H9 (cell line): ENCODE measurements around the gene AP1S1. TPM values are rescaled to one million over a fixed set of nuclear protein-coding genes. Genes with fewer than 3 reads are reported as not detected.

Experiments
- DNase-seq: peaks from one replicate; pipeline ENCODE4 v3.0.0-alpha.2; 2017
- H2AFZ ChIP-seq: one replicate; pipeline ENCODE4 v1.6.1; 2013; ENCODE audit warnings: mild to moderate bottlenecking, low read length, control low read depth, moderate library complexity
- H2AK5ac ChIP-seq: 2 replicates; pipeline ENCODE4 v1.6.1; 2013; ENCODE audit warnings: low read length, control low read depth, mixed read lengths; ENCODE audit not compliant: insufficient read length
- H2BK120ac ChIP-seq: one replicate; pipeline ENCODE4 v1.6.1; 2013; ENCODE audit warnings: low read depth, mild to moderate bottlenecking, low read length, control low read depth, inconsistent platforms; ENCODE audit not compliant: poor library complexity, severe bottlenecking
- H2BK12ac ChIP-seq: 2 replicates; pipeline ENCODE4 v1.6.1; 2013; ENCODE audit warnings: low read length, control low read depth, mixed read lengths, low read depth; ENCODE audit not compliant: insufficient read length
- H2BK15ac ChIP-seq: 2 replicates; pipeline ENCODE4 v1.6.1; 2013; ENCODE audit warnings: low read depth, low read length, control low read depth
- H2BK20ac ChIP-seq: one replicate; pipeline ENCODE4 v1.6.1; 2013; ENCODE audit warnings: low read depth, mild to moderate bottlenecking, low read length, control low read depth, inconsistent platforms; ENCODE audit not compliant: poor library complexity, severe bottlenecking
- H2BK5ac ChIP-seq: 2 replicates; pipeline ENCODE4 v1.6.1; 2013; ENCODE audit warnings: low read length, control low read depth, mixed read lengths; ENCODE audit not compliant: insufficient read length
- H3K14ac ChIP-seq: 2 replicates; pipeline ENCODE4 v1.6.1; 2013; ENCODE audit warnings: low read length, control low read depth; ENCODE audit not compliant: insufficient read depth
- H3K18ac ChIP-seq: 2 replicates; pipeline ENCODE4 v1.6.1; 2013; ENCODE audit warnings: low read depth, mild to moderate bottlenecking, mixed read lengths, low read length, control low read depth; ENCODE audit not compliant: insufficient read length
- H3K23ac ChIP-seq: 2 replicates; pipeline ENCODE4 v1.6.1; 2013; ENCODE audit warnings: low read length, control low read depth, mixed read lengths, low read depth; ENCODE audit not compliant: insufficient read length
- H3K23me2 ChIP-seq: 2 replicates; pipeline ENCODE4 v1.6.1; 2013; ENCODE audit warnings: low read depth, mild to moderate bottlenecking, mixed read lengths, low read length, control low read depth; ENCODE audit not compliant: insufficient read length, poor library complexity, severe bottlenecking
- H3K27ac ChIP-seq: 2 replicates; pipeline ENCODE4 v1.5.1; 2013; ENCODE audit warnings: low read length, control low read depth, mixed read lengths, low read depth; ENCODE audit not compliant: insufficient read length
- H3K27me3 ChIP-seq: 2 replicates; pipeline ENCODE4 v1.6.1; 2013; ENCODE audit warnings: low read length, control low read depth, inconsistent platforms; ENCODE audit not compliant: insufficient read depth
- H3K4ac ChIP-seq: 2 replicates; pipeline ENCODE4 v1.6.1; 2013; ENCODE audit warnings: low read depth, mild to moderate bottlenecking, control low read depth, inconsistent platforms, low read length, moderate library complexity
- H3K4me1 ChIP-seq: 2 replicates; pipeline ENCODE4 v1.6.1; 2013; ENCODE audit warnings: low read length, control low read depth, inconsistent platforms; ENCODE audit not compliant: insufficient read depth
- H3K4me2 ChIP-seq: 2 replicates; pipeline ENCODE4 v1.6.1; 2013; ENCODE audit warnings: low read length, control low read depth, mixed read lengths; ENCODE audit not compliant: insufficient read length, insufficient read depth
- H3K56ac ChIP-seq: 2 replicates; pipeline ENCODE4 v1.6.1; 2013; ENCODE audit warnings: low read depth, mild to moderate bottlenecking, mixed read lengths, low read length, control low read depth; ENCODE audit not compliant: insufficient read length
- H3K79me1 ChIP-seq: 2 replicates; pipeline ENCODE4 v1.6.1; 2013; ENCODE audit warnings: low read depth, mild to moderate bottlenecking, moderate library complexity, low read length, control low read depth, inconsistent platforms; ENCODE audit not compliant: insufficient read depth, poor library complexity, severe bottlenecking
- H3K79me2 ChIP-seq: 2 replicates; pipeline ENCODE4 v1.6.1; 2013; ENCODE audit warnings: low read length, control low read depth, inconsistent platforms; ENCODE audit not compliant: insufficient read depth
- H3K9ac ChIP-seq: 2 replicates; pipeline ENCODE4 v1.6.1; 2013; ENCODE audit warnings: low read length, control low read depth, mixed read lengths; ENCODE audit not compliant: insufficient read length; ENCODE audit errors: extremely low read depth
- H3K9me3 ChIP-seq: one replicate; pipeline ENCODE4 v1.6.1; 2013; ENCODE audit warnings: low read depth, low read length, inconsistent platforms; ENCODE audit not compliant: control insufficient read depth
- H3T11ph ChIP-seq: one replicate; pipeline ENCODE4 v1.6.1; 2013; ENCODE audit warnings: mild to moderate bottlenecking, low read length, control low read depth, inconsistent platforms
- H4K20me1 ChIP-seq: one replicate; pipeline ENCODE4 v1.6.1; 2013; ENCODE audit not compliant: control insufficient read depth, insufficient read length, insufficient read depth
- H4K5ac ChIP-seq: 2 replicates; pipeline ENCODE4 v1.6.1; 2013; ENCODE audit warnings: low read depth, mild to moderate bottlenecking, mixed read lengths, low read length, control low read depth; ENCODE audit not compliant: insufficient read length
- H4K8ac ChIP-seq: replicated peaks from 2 replicates; pipeline ENCODE4 v1.6.1; 2013; ENCODE audit warnings: low read length, control low read depth, mixed read lengths, low read depth; ENCODE audit not compliant: insufficient read length
- H4K91ac ChIP-seq: 2 replicates; pipeline ENCODE4 v1.6.1; 2013; ENCODE audit warnings: low read depth, mild to moderate bottlenecking, moderate library complexity, mixed read lengths, low read length, control low read depth; ENCODE audit not compliant: insufficient read length
- H3K27ac Mint-ChIP-seq, 3 experiments: 2 replicates in 2 of 3; 3 replicates in 1 of 3; pipeline ENCODE4 v1.8.0; 2020 to 2021; ENCODE audit warnings: mixed read lengths in 3 of 3, mild to moderate bottlenecking in 1 of 3, moderate library complexity in 1 of 3
- H3K27me3 Mint-ChIP-seq: 2 replicates; pipeline ENCODE4 v1.8.0; 2021; ENCODE audit warnings: low read depth, mild to moderate bottlenecking, moderate library complexity, mixed read lengths
- H3K36me3 Mint-ChIP-seq, 3 experiments: 2 replicates in 2 of 3; 3 replicates in 1 of 3; pipeline ENCODE4 v1.8.0; 2020 to 2021; ENCODE audit warnings: low read depth in 3 of 3, mixed read lengths in 3 of 3; ENCODE audit not compliant: insufficient read depth in 1 of 3
- H3K4me1 Mint-ChIP-seq, 2 experiments: 2 replicates each; pipeline ENCODE4 v1.8.0; 2020; ENCODE audit warnings: mixed read lengths in 2 of 2
- H3K4me3 Mint-ChIP-seq, 2 experiments: 2 replicates in 1 of 2; 3 replicates in 1 of 2; pipeline ENCODE4 v1.8.0; 2020 to 2021; ENCODE audit warnings: mild to moderate bottlenecking in 2 of 2, mixed read lengths in 2 of 2, moderate library complexity in 1 of 2
- H3K9me3 Mint-ChIP-seq, 2 experiments: 2 replicates in 1 of 2; 3 replicates in 1 of 2; pipeline ENCODE4 v1.8.0; 2020; ENCODE audit warnings: mild to moderate bottlenecking in 2 of 2, mixed read lengths in 2 of 2, moderate library complexity in 1 of 2
- WGBS: extraction: QIAGEN DNeasy Blood & Tissue Kit; methylation state at CpG from one replicate; pipeline ENCODE4 v1.1.7; 2013; ENCODE audit warnings: missing lambda C conversion rate, low lambda C conversion rate, mixed read lengths; ENCODE audit not compliant: insufficient read length; ENCODE audit errors: extremely low coverage; 5-methylcytosine and 5-hydroxymethylcytosine counted together
- total RNA-seq: library from RNA; stranded (reverse); gene quantifications from 2 replicates; pipeline ENCODE4 v1.2.1, GENCODE V29; 2021
- TF ChIP-seq, protein P1 (sequence below): fragments of 200-600 bp; sonication (generic); conservative IDR thresholded peaks from 3 replicates; pipeline ENCODE4 v1.8.0; 2021; ENCODE audit warnings: antibody characterized with exemption, mild to moderate bottlenecking

Gene AP1S1
- total RNA-seq, 1 experiment from 2014 or later = 65.2 TPM

DNA sequence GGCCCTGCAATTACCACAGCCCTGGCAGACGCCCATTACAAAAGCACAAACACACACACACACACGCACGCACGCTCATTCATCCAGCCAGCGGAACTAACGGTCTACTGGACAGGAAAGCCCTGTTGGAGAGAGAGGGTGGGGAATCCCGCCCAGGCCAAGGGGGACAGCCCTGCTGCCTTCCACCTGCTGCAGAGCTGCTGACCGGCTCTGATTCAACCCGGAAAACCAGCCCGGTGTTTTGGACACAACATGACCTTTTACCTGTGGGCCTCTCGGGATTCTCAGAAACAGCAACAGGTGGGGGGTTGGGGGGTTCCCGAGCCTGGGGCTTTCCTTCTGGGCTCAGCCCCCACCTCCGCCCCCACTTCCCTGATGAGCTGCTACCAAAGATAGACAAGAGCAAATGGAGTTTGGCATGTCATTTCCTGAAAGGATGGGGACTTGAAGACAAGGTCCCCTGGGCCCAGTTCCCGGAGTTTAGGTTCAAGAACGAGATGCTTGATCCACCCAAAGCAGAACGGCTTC lies 45.9 kb upstream of the AP1S1 start:
- Histone ChIP-seq H2BK5ac (no peak overlapping the region), H2BK20ac (no peak overlapping the region), H4K5ac (no peak overlapping the region), H3K4me2 (no peak overlapping the region), H4K8ac (no peak overlapping the region), H3K9me3 (no peaks in the 10 kb centered on the region), H3K23me2 (no peaks in the 10 kb centered on the region), H3K14ac (no peak overlapping the region), H3K23ac (no peak overlapping the region), H4K20me1 (no peaks in the 10 kb centered on the region), H3K4me1 (no peaks in the 10 kb centered on the region), H2BK15ac (no peak overlapping the region), H3T11ph (no peak overlapping the region), H3K79me2 (no peaks in the 10 kb centered on the region), H3K18ac (no peak overlapping the region), H3K79me1 (no peaks in the 10 kb centered on the region), H3K9ac (no peak overlapping the region), H2BK120ac (no peak overlapping the region), H3K56ac (no peak overlapping the region), H3K4ac (no peak overlapping the region), H3K27ac (no peak overlapping the region), H2BK12ac (no peak overlapping the region), H3K27me3 (no peaks in the 10 kb centered on the region), H4K91ac (no peak overlapping the region), H2AFZ (no peak overlapping the region), H2AK5ac (no peak overlapping the region)
- Mint-ChIP-seq H3K9me3 (no peaks in the 10 kb centered on the region), H3K4me3 (no peak overlapping the region; a peak in 1 of 5 replicates), H3K27ac (no peak overlapping the region), H3K27me3 (no peaks in the 10 kb centered on the region), H3K4me1 (peaks cover 12 to 13% of the 10 kb centered on the region in 2 experiments), H3K36me3 (no peaks in the 10 kb centered on the region; a peak in 1 of 7 replicates)
- WGBS = no CpG with 5 or more reads among the region's 16 CpGs
- TF ChIP-seq, protein P1, sequence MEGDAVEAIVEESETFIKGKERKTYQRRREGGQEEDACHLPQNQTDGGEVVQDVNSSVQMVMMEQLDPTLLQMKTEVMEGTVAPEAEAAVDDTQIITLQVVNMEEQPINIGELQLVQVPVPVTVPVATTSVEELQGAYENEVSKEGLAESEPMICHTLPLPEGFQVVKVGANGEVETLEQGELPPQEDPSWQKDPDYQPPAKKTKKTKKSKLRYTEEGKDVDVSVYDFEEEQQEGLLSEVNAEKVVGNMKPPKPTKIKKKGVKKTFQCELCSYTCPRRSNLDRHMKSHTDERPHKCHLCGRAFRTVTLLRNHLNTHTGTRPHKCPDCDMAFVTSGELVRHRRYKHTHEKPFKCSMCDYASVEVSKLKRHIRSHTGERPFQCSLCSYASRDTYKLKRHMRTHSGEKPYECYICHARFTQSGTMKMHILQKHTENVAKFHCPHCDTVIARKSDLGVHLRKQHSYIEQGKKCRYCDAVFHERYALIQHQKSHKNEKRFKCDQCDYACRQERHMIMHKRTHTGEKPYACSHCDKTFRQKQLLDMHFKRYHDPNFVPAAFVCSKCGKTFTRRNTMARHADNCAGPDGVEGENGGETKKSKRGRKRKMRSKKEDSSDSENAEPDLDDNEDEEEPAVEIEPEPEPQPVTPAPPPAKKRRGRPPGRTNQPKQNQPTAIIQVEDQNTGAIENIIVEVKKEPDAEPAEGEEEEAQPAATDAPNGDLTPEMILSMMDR = no peak
- DNase-seq = no peak
